HCT116 (cell line): ENCODE results near the gene CDK14. TPM values are rescaled to one million over a fixed set of nuclear protein-coding genes. Genes with fewer than 3 reads are reported as not detected.

Experiments
- ATAC-seq: fragments of 200-7000 bp; cut with Tn5 transposase; 2 replicates; pipeline ENCODE4 v1.9.1; 2020; ENCODE audit warnings: mild to moderate bottlenecking, moderate library complexity
- BruUV-seq: library from RNA; stranded (reverse); fragments of 400-500 nt; replicated peaks from 2 replicates; lab custom pipeline; 2021; lab: Mats Ljungman, UMichigan
- CTCF ChIA-PET: fragments of 300-600 bp; sonication (Branson Sonifier 250); formaldehyde crosslinking; loops from one replicate; lab custom pipeline; 2021; ENCODE audit warnings: antibody characterized with exemption; lab: Charles Lee
- POLR2A ChIA-PET: fragments of 300-600, 350-600 bp; sonication (Branson Sonifier 250); formaldehyde crosslinking; loops from one replicate; lab custom pipeline; 2021; ENCODE audit warnings: antibody characterized with exemption; lab: Charles Lee
- RAD21 ChIA-PET, 2 experiments: fragments of 300-600 bp; sonication (Branson Sonifier 250); formaldehyde crosslinking; loops; one replicate each; lab custom pipeline; 2023; ENCODE audit warnings: low total read pairs in 2 of 2; ENCODE audit not compliant: uncharacterized antibody in 2 of 2, unreplicated experiment in 2 of 2, low non-redundant PET in 1 of 2; lab: Charles Lee
- DNase-seq: peaks from one replicate; pipeline ENCODE4 v3.0.0-alpha.2; 2010; ENCODE audit warnings: low read depth, low spot score
- H2AFZ ChIP-seq: fragments of 200-600 bp; shearing (Covaris generic), sonication (generic); 2 replicates; pipeline ENCODE4 v1.6.1; 2017; ENCODE audit warnings: low read depth, mixed run types, mixed read lengths, antibody characterized with exemption, low read length; ENCODE audit not compliant: poor library complexity, severe bottlenecking
- H3K27ac ChIP-seq: 2 replicates; pipeline ENCODE4 v1.5.1; 2012; ENCODE audit warnings: low read depth, low read length
- H3K27me3 ChIP-seq: fragments of 200-600 bp; sonication (generic); 2 replicates; pipeline ENCODE4 v1.6.1; 2016; ENCODE audit warnings: mixed run types, low read length, mixed read lengths; ENCODE audit not compliant: insufficient read depth
- H3K36me3 ChIP-seq, 2 experiments: fragments of 200-500 bp in 1 of 2; fragments of 200-600 bp in 1 of 2; sonication (Bioruptor generic) in 1 of 2; sonication (generic) in 1 of 2; 2 replicates each; pipeline versions ENCODE4 v1.5.1 to v1.6.1; 2014 to 2016; ENCODE audit warnings: low read length in 2 of 2, inconsistent platforms in 1 of 2, mixed read lengths in 1 of 2, mixed run types in 1 of 2; ENCODE audit not compliant: insufficient read depth in 2 of 2, control insufficient read depth in 1 of 2
- H3K4me1 ChIP-seq, 2 experiments: fragments of 200-600 bp in 1 of 2; sonication (generic) in 1 of 2; 2 replicates each; pipeline versions ENCODE4 v1.5.1 to v1.6.1; 2012 to 2017; ENCODE audit warnings: low read length in 2 of 2, inconsistent platforms in 1 of 2, mild to moderate bottlenecking in 1 of 2, mixed read lengths in 1 of 2, mixed run types in 1 of 2, moderate library complexity in 1 of 2; ENCODE audit not compliant: insufficient read depth in 2 of 2, control insufficient read depth in 1 of 2
- H3K4me2 ChIP-seq: fragments of 200-600 bp; sonication (generic); 2 replicates; pipeline ENCODE4 v1.6.1; 2017; ENCODE audit warnings: mixed run types, low read length, mixed read lengths
- H3K4me3 ChIP-seq, 2 experiments: fragments of 200-600 bp in 1 of 2; sonication (generic) in 1 of 2; replicated peaks in 1 of 2; 2 replicates each; pipeline ENCODE4 v1.5.1; 2011 to 2016; ENCODE audit warnings: low read length in 2 of 2, control low read depth in 1 of 2, low read depth in 1 of 2, mild to moderate bottlenecking in 1 of 2, mixed read lengths in 1 of 2, mixed run types in 1 of 2
- H3K79me2 ChIP-seq: fragments of 200-600 bp; sonication (generic); 2 replicates; pipeline ENCODE4 v1.6.1; 2017; ENCODE audit warnings: mild to moderate bottlenecking, mixed run types, low read length, moderate library complexity, mixed read lengths; ENCODE audit not compliant: insufficient read depth
- H3K9ac ChIP-seq: fragments of 200-600 bp; sonication (generic); 2 replicates; pipeline ENCODE4 v1.6.1; 2016; ENCODE audit warnings: low read length, mixed read lengths
- H3K9me2 ChIP-seq: fragments of 200-600 bp; sonication (generic), shearing (Covaris generic); 2 replicates; pipeline ENCODE4 v1.6.1; 2017; ENCODE audit warnings: mixed run types, mild to moderate bottlenecking, moderate library complexity; ENCODE audit not compliant: insufficient read depth
- H3K9me3 ChIP-seq, 2 experiments: fragments of 200-500 bp in 1 of 2; fragments of 200-600 bp in 1 of 2; sonication (Bioruptor generic) in 1 of 2; sonication (generic) in 1 of 2; 2 replicates each; pipeline ENCODE4 v1.6.1; 2014 to 2017; ENCODE audit warnings: low read length in 2 of 2, mixed read lengths in 2 of 2, inconsistent platforms in 1 of 2, low read depth in 1 of 2, mild to moderate bottlenecking in 1 of 2, mixed run types in 1 of 2, moderate library complexity in 1 of 2; ENCODE audit not compliant: control insufficient read depth in 1 of 2, insufficient read depth in 1 of 2
- H4K20me1 ChIP-seq: fragments of 200-600 bp; sonication (generic), shearing (Covaris generic); 2 replicates; pipeline ENCODE4 v1.6.1; 2017; ENCODE audit warnings: mixed run types, mild to moderate bottlenecking, moderate library complexity; ENCODE audit not compliant: insufficient read depth
- ATF3 ChIP-seq: IDR thresholded peaks from 2 replicates; pipeline ENCODE4 v1.6.1; 2012
- CBX3 ChIP-seq: IDR thresholded peaks from 2 replicates; pipeline ENCODE4 v1.6.1; 2012; ENCODE audit warnings: low read depth
- ELF1 ChIP-seq: IDR thresholded peaks from 2 replicates; pipeline ENCODE4 v1.6.1; 2012; ENCODE audit warnings: low read depth, borderline replicate concordance
- EZH2 ChIP-seq: fragments of 200-600 bp; sonication (generic); IDR thresholded peaks from 2 replicates; pipeline ENCODE4 v1.6.1; 2017; ENCODE audit warnings: antibody characterized with exemption, mixed run types
- EZH2phosphoT487 ChIP-seq: fragments of 200-600 bp; IDR thresholded peaks from 2 replicates; pipeline ENCODE4 v1.6.1; 2018; ENCODE audit warnings: antibody characterized with exemption, borderline replicate concordance
- MAX ChIP-seq: IDR thresholded peaks from 2 replicates; pipeline ENCODE4 v1.6.1; 2012
- POLR2A ChIP-seq: IDR thresholded peaks from 2 replicates; pipeline ENCODE4 v1.7.0; 2011; ENCODE audit warnings: borderline replicate concordance; ENCODE audit not compliant: insufficient read depth, insufficient read length; ENCODE audit errors: extremely low read depth
- TCF7L2 ChIP-seq: IDR thresholded peaks from 2 replicates; pipeline ENCODE4 v1.7.0; 2011; ENCODE audit warnings: borderline replicate concordance, inconsistent platforms; ENCODE audit not compliant: insufficient read depth, insufficient read length; ENCODE audit errors: extremely low read depth
- YY1 ChIP-seq: IDR thresholded peaks from 2 replicates; pipeline ENCODE4 v1.6.1; 2011; ENCODE audit warnings: low read length, low read depth, moderate library complexity, mild to moderate bottlenecking; ENCODE audit not compliant: insufficient replicate concordance; ENCODE audit errors: extremely low read depth
- ZBTB33 ChIP-seq: IDR thresholded peaks from 2 replicates; pipeline ENCODE4 v1.6.1; 2011; ENCODE audit warnings: mild to moderate bottlenecking, low read length, moderate library complexity; ENCODE audit not compliant: insufficient replicate concordance; ENCODE audit errors: extremely low read depth
- intact Hi-C: fragments of 100-400 bp; cut with micrococcal nuclease; formaldehyde crosslinking; loops from 2 replicates; pipeline ENCODE4 v1.10.0; 2022
- total RNA-seq: library from RNA; stranded (reverse); gene quantifications from one replicate; pipeline ENCODE4 v1.2.1, GENCODE V29; 2021; ENCODE audit not compliant: unreplicated experiment

Gene CDK14
- total RNA-seq, 1 experiment from 2014 or later = 10.2 TPM

- Histone ChIP-seq H3K36me3 (no peaks in the 10 kb centered on the region), H3K4me2 (no peak overlapping the region), H3K9me2 (no peaks in the 10 kb centered on the region), H4K20me1 (no peaks in the 10 kb centered on the region), H3K27ac (no peak overlapping the region), H2AFZ (no peak overlapping the region), H3K79me2 (no peaks in the 10 kb centered on the region), H3K9me3 (no peaks in the 10 kb centered on the region), H3K4me3 (no peak overlapping the region), H3K4me1 (no peaks in the 10 kb centered on the region), H3K9ac (no peak overlapping the region), H3K27me3 (no peaks in the 10 kb centered on the region)
- ChIA-PET POLR2A (no interaction called here), CTCF (no interaction called here), RAD21 (no interaction called here)
- DNase-seq (no peak), ATAC-seq (no peak)
- BruUV-seq = no TSS peak
- intact Hi-C loops = no loop called here
- TF ChIP-seq TCF7L2 = no peak
- TF ChIP-seq MAX = no peak
- TF ChIP-seq POLR2A = no peak
- TF ChIP-seq ELF1 = no peak
- no peak for TF ChIP-seq EZH2
- TF ChIP-seq ZBTB33 = no peak
- no peak for TF ChIP-seq EZH2phosphoT487
- TF ChIP-seq YY1 = no peak
- TF ChIP-seq ATF3 = no peak
- no peak for TF ChIP-seq CBX3
- TF ChIP-seq, all 23 proteins: peak for 0
These were observed 246.3 kb downstream of the CDK14 start for GRCh38 chr7:90842430-90842788.
